Measurements from ENCODE around the gene SMIM15.

The SMIM15 gene

GRCh38 chr5:61162832-61163567 lies 732 bp upstream of the SMIM15 start:
- peaks cover 0 to 2% (median 0%) of the 10 kb centered on the region in 5 experiments for H3K9me3 ChIP-seq (ENCODE audit: control extremely low read depth in 1 of 5, control insufficient read depth in 4 of 5, insufficient read depth in 2 of 5, low read depth in 1 of 5, low read length in 4 of 5)
- peaks cover 3 to 23% (median 8%) of the 10 kb centered on the region in 4 experiments for H3K36me3 ChIP-seq (ENCODE audit: control insufficient read depth in 4 of 4, insufficient read depth in 4 of 4, low read length in 3 of 4)
- ChIA-PET POLR2A (interaction anchor here (1.0 to 1.8 kb wide), 2 partner anchors 169 to 463 kb away, joined by 3 to 8 read pairs; partner anchors contain the start of gene ZSWIM6), CTCF (interaction anchor here (1.1 to 2.9 kb wide), 5 partner anchors 10 to 173 kb away, joined by 3 to 11 read pairs (median 5); partner anchors contain the start of gene ZSWIM6)
- WGBS (ENCODE audit: insufficient coverage), result 41% methylated on average over 10 of the region's 14 CpGs
- H3K27ac ChIP-seq (ENCODE audit: insufficient read depth in 1 of 2, low read depth in 1 of 2, low read length in 2 of 2, poor library complexity in 1 of 2, severe bottlenecking in 2 of 2), result peak overlapping the region in 1 of 2 experiments; percentile 86
- peak overlapping the region; percentile 8 to 97 (median 90) for H3K4me3 ChIP-seq (ENCODE audit: control insufficient read depth in 1 of 7, extremely low read depth in 1 of 7, insufficient read depth in 4 of 7, low read depth in 2 of 7, low read length in 6 of 7)
- H3K4me1 ChIP-seq (ENCODE audit: control extremely low read depth in 1 of 4, control insufficient read depth in 4 of 4, insufficient read depth in 4 of 4, low read length in 3 of 4), result peaks cover 7 to 26% (median 15%) of the 10 kb centered on the region in 4 experiments
- H3K27me3 ChIP-seq (replicated peaks in 2 of 5; ENCODE audit: control insufficient read depth in 4 of 5, insufficient read depth in 5 of 5, low read length in 4 of 5), result no peaks in the 10 kb centered on the region
- peak in 1 of 3 donors; percentile 27 for DNase-seq

- peak overlapping the region in 2 of 7 experiments; percentile 81 to 94 for H3K4me3 ChIP-seq (ENCODE audit: control insufficient read depth in 1 of 7, extremely low read depth in 1 of 7, insufficient read depth in 4 of 7, low read depth in 2 of 7, low read length in 6 of 7)
- ChIA-PET POLR2A (no interaction called here), CTCF (interaction anchor here (1.8 kb wide), 1 partner anchor 61 kb away, joined by 4 read pairs; no protein-coding TSS in a partner anchor)
- H3K27me3 ChIP-seq (replicated peaks in 2 of 5; ENCODE audit: control insufficient read depth in 4 of 5, insufficient read depth in 5 of 5, low read length in 4 of 5), result no peaks in the 10 kb centered on the region
- 96% methylated on average over 3 of the region's 3 CpGs for WGBS (ENCODE audit: insufficient coverage)
- no peak overlapping the region for H3K27ac ChIP-seq (ENCODE audit: insufficient read depth in 1 of 2, low read depth in 1 of 2, low read length in 2 of 2, poor library complexity in 1 of 2, severe bottlenecking in 2 of 2)
- H3K4me1 ChIP-seq (ENCODE audit: control extremely low read depth in 1 of 4, control insufficient read depth in 4 of 4, insufficient read depth in 4 of 4, low read length in 3 of 4), result peaks cover 7 to 24% (median 15%) of the 10 kb centered on the region in 4 experiments
- H3K36me3 ChIP-seq (ENCODE audit: control insufficient read depth in 4 of 4, insufficient read depth in 4 of 4, low read length in 3 of 4), result peaks cover 3 to 25% (median 13%) of the 10 kb centered on the region in 4 experiments
- H3K9me3 ChIP-seq (ENCODE audit: control extremely low read depth in 1 of 5, control insufficient read depth in 4 of 5, insufficient read depth in 2 of 5, low read depth in 1 of 5, low read length in 4 of 5), result peaks cover 0 to 2% (median 0%) of the 10 kb centered on the region in 5 experiments
- DNase-seq, result peak in 2 of 3 donors; percentile 28 to 31
Observed at GRCh38 chr5:61160497-61160896, 1.8 kb downstream of the SMIM15 start.

- ChIA-PET CTCF (interaction anchor here (1.8 kb wide), 1 partner anchor 60 kb away, joined by 4 read pairs; no protein-coding TSS in a partner anchor), POLR2A (no interaction called here)
- WGBS (ENCODE audit: insufficient coverage), result 92% methylated on average over 2 of the region's 4 CpGs
- Histone ChIP-seq H3K4me3 (ENCODE audit: control insufficient read depth in 1 of 7, extremely low read depth in 1 of 7, insufficient read depth in 4 of 7, low read depth in 2 of 7, low read length in 6 of 7) (no peak overlapping the region), H3K4me1 (ENCODE audit: control extremely low read depth in 1 of 4, control insufficient read depth in 4 of 4, insufficient read depth in 4 of 4, low read length in 3 of 4) (peaks cover 7 to 24% (median 15%) of the 10 kb centered on the region in 4 experiments), H3K27ac (ENCODE audit: insufficient read depth in 1 of 2, low read depth in 1 of 2, low read length in 2 of 2, poor library complexity in 1 of 2, severe bottlenecking in 2 of 2) (no peak overlapping the region), H3K27me3 (replicated peaks in 2 of 5; ENCODE audit: control insufficient read depth in 4 of 5, insufficient read depth in 5 of 5, low read length in 4 of 5) (no peaks in the 10 kb centered on the region), H3K9me3 (ENCODE audit: control extremely low read depth in 1 of 5, control insufficient read depth in 4 of 5, insufficient read depth in 2 of 5, low read depth in 1 of 5, low read length in 4 of 5) (peaks cover 0 to 2% (median 0%) of the 10 kb centered on the region in 5 experiments), H3K36me3 (ENCODE audit: control insufficient read depth in 4 of 4, insufficient read depth in 4 of 4, low read length in 3 of 4) (peaks cover 3 to 25% (median 13%) of the 10 kb centered on the region in 4 experiments)
- DNase-seq, result no peak
Observed at GRCh38 chr5:61159836-61160235, 2.4 kb downstream of the SMIM15 start.

- Histone ChIP-seq H3K27ac (ENCODE audit: insufficient read depth in 1 of 2, low read depth in 1 of 2, low read length in 2 of 2, poor library complexity in 1 of 2, severe bottlenecking in 2 of 2) (no peak overlapping the region), H3K4me3 (ENCODE audit: control insufficient read depth in 1 of 7, extremely low read depth in 1 of 7, insufficient read depth in 4 of 7, low read depth in 2 of 7, low read length in 6 of 7) (no peak overlapping the region), H3K9me3 (ENCODE audit: control extremely low read depth in 1 of 5, control insufficient read depth in 4 of 5, insufficient read depth in 2 of 5, low read depth in 1 of 5, low read length in 4 of 5) (peaks cover 0 to 2% (median 0%) of the 10 kb centered on the region in 5 experiments), H3K4me1 (ENCODE audit: control extremely low read depth in 1 of 4, control insufficient read depth in 4 of 4, insufficient read depth in 4 of 4, low read length in 3 of 4) (peaks cover 7 to 24% (median 15%) of the 10 kb centered on the region in 4 experiments), H3K27me3 (replicated peaks in 2 of 5; ENCODE audit: control insufficient read depth in 4 of 5, insufficient read depth in 5 of 5, low read length in 4 of 5) (no peaks in the 10 kb centered on the region), H3K36me3 (ENCODE audit: control insufficient read depth in 4 of 4, insufficient read depth in 4 of 4, low read length in 3 of 4) (peaks cover 3 to 25% (median 13%) of the 10 kb centered on the region in 4 experiments)
- ChIA-PET CTCF (interaction anchor here (1.1 to 1.8 kb wide), 3 partner anchors 59 to 499 kb away, joined by 3 to 4 read pairs (median 3); no protein-coding TSS in a partner anchor), POLR2A (interaction anchor here (0.6 kb wide), 2 partner anchors 108 to 775 kb away, joined by 3 to 6 read pairs; no protein-coding TSS in a partner anchor)
- peak in 2 of 3 donors; percentile 30 to 50 for DNase-seq
- WGBS (ENCODE audit: insufficient coverage), result no CpG with 5 or more reads among the region's 3 CpGs
Observed at GRCh38 chr5:61159070-61159469, 3.2 kb downstream of the SMIM15 start.

- Histone ChIP-seq H3K4me3 (ENCODE audit: control insufficient read depth in 1 of 7, extremely low read depth in 1 of 7, insufficient read depth in 4 of 7, low read depth in 2 of 7, low read length in 6 of 7) (no peak overlapping the region), H3K36me3 (ENCODE audit: control insufficient read depth in 4 of 4, insufficient read depth in 4 of 4, low read length in 3 of 4) (peaks cover 0 to 3% (median under 1%) of the 10 kb centered on the region in 4 experiments)
- no CpG with 5 or more reads among the region's 2 CpGs for WGBS (ENCODE audit: insufficient coverage)
Observed at GRCh38 chr5:61151893-61152292, 10.4 kb downstream of the SMIM15 start.

GRCh38 chr5:61148515-61148914 lies 13.8 kb downstream of the SMIM15 start:
- Histone ChIP-seq H3K9me3 (ENCODE audit: control extremely low read depth in 1 of 5, control insufficient read depth in 4 of 5, insufficient read depth in 2 of 5, low read depth in 1 of 5, low read length in 4 of 5) (peaks cover 0 to 2% (median 0%) of the 10 kb centered on the region in 5 experiments), H3K27me3 (replicated peaks in 2 of 5; ENCODE audit: control insufficient read depth in 4 of 5, insufficient read depth in 5 of 5, low read length in 4 of 5) (no peaks in the 10 kb centered on the region), H3K36me3 (ENCODE audit: control insufficient read depth in 4 of 4, insufficient read depth in 4 of 4, low read length in 3 of 4) (no peaks in the 10 kb centered on the region), H3K4me3 (ENCODE audit: control insufficient read depth in 1 of 7, extremely low read depth in 1 of 7, insufficient read depth in 4 of 7, low read depth in 2 of 7, low read length in 6 of 7) (no peak overlapping the region), H3K27ac (ENCODE audit: insufficient read depth in 1 of 2, low read depth in 1 of 2, low read length in 2 of 2, poor library complexity in 1 of 2, severe bottlenecking in 2 of 2) (no peak overlapping the region), H3K4me1 (ENCODE audit: control extremely low read depth in 1 of 4, control insufficient read depth in 4 of 4, insufficient read depth in 4 of 4, low read length in 3 of 4) (no peaks in the 10 kb centered on the region)
- ChIA-PET POLR2A (no interaction called here), CTCF (interaction anchor here (1.1 kb wide), 2 partner anchors 9 to 12 kb away, joined by 4 read pairs; no protein-coding TSS in a partner anchor)
- no peak for DNase-seq

More at GRCh38 chr5:61151893-61152292, 10.4 kb downstream of the SMIM15 start:
- peaks cover 0 to under 1% (median 0%) of the 10 kb centered on the region in 5 experiments for H3K9me3 ChIP-seq (ENCODE audit: control extremely low read depth in 1 of 5, control insufficient read depth in 4 of 5, insufficient read depth in 2 of 5, low read depth in 1 of 5, low read length in 4 of 5)
- no peaks in the 10 kb centered on the region for H3K27me3 ChIP-seq (replicated peaks in 2 of 5; ENCODE audit: control insufficient read depth in 4 of 5, insufficient read depth in 5 of 5, low read length in 4 of 5)
- CTCF ChIA-PET, result no interaction called here
- H3K4me1 ChIP-seq (ENCODE audit: control extremely low read depth in 1 of 4, control insufficient read depth in 4 of 4, insufficient read depth in 4 of 4, low read length in 3 of 4), result no peaks in the 10 kb centered on the region
- DNase-seq, result no peak
- H3K27ac ChIP-seq (ENCODE audit: insufficient read depth in 1 of 2, low read depth in 1 of 2, low read length in 2 of 2, poor library complexity in 1 of 2, severe bottlenecking in 2 of 2), result no peak overlapping the region
- POLR2A ChIA-PET, result interaction anchor here (0.6 kb wide), 1 partner anchor 510 kb away, joined by 4 read pairs; no protein-coding TSS in a partner anchor

- WGBS (ENCODE audit: insufficient coverage), result no CpG with 5 or more reads among the region's 3 CpGs
- CTCF ChIA-PET, result no interaction called here
- POLR2A ChIA-PET, result no interaction called here
- H3K27me3 ChIP-seq (replicated peaks in 2 of 5; ENCODE audit: control insufficient read depth in 4 of 5, insufficient read depth in 5 of 5, low read length in 4 of 5), result no peaks in the 10 kb centered on the region
- DNase-seq, result no peak
- no peak overlapping the region for H3K4me3 ChIP-seq (ENCODE audit: control insufficient read depth in 1 of 7, extremely low read depth in 1 of 7, insufficient read depth in 4 of 7, low read depth in 2 of 7, low read length in 6 of 7)
- H3K27ac ChIP-seq (ENCODE audit: insufficient read depth in 1 of 2, low read depth in 1 of 2, low read length in 2 of 2, poor library complexity in 1 of 2, severe bottlenecking in 2 of 2), result no peak overlapping the region
- peaks cover 0 to 2% (median 0%) of the 10 kb centered on the region in 5 experiments for H3K9me3 ChIP-seq (ENCODE audit: control extremely low read depth in 1 of 5, control insufficient read depth in 4 of 5, insufficient read depth in 2 of 5, low read depth in 1 of 5, low read length in 4 of 5)
- H3K4me1 ChIP-seq (ENCODE audit: control extremely low read depth in 1 of 4, control insufficient read depth in 4 of 4, insufficient read depth in 4 of 4, low read length in 3 of 4), result no peaks in the 10 kb centered on the region
- no peaks in the 10 kb centered on the region for H3K36me3 ChIP-seq (ENCODE audit: control insufficient read depth in 4 of 4, insufficient read depth in 4 of 4, low read length in 3 of 4)
Observed at GRCh38 chr5:61142811-61143210, 19.5 kb downstream of the SMIM15 start.

All from common myeloid progenitor, CD34-positive (primary cell).